Spleen (tissue), 7 donors: Measurements from ENCODE around the gene VAV2.

Experiments used
- POLR2AphosphoS5 ChIP-seq, 3 donors: sonication (generic); formaldehyde crosslinking; IDR thresholded peaks; one replicate each; pipeline ENCODE4 v1.5.1; 2017; ENCODE audit warnings: antibody characterized with exemption in 3 of 3
- TF ChIP-seq, protein P1 (sequence below), 11 experiments: fragments of 200-600 bp in 7 of 11; fragments of 450-650 bp in 4 of 11; sonication (generic) in 4 of 11; IDR thresholded peaks in 8 of 11; conservative IDR thresholded peaks in 3 of 11; 1 replicate in 7 of 11; 2 replicates in 4 of 11; pipeline versions ENCODE4 v1.4.0 to v1.8.0; 2016 to 2021; ENCODE audit warnings: antibody characterized with exemption in 11 of 11, inconsistent platforms in 4 of 11, mild to moderate bottlenecking in 1 of 11
- donor health status: DM: no; HTN: no; CAD: no; lungs with moderate emphysema.
- donor health status: DM: no; HTN: no; CAD: no.
- donor health status: DM: no; HTN: no; CAD: no.

DNA sequence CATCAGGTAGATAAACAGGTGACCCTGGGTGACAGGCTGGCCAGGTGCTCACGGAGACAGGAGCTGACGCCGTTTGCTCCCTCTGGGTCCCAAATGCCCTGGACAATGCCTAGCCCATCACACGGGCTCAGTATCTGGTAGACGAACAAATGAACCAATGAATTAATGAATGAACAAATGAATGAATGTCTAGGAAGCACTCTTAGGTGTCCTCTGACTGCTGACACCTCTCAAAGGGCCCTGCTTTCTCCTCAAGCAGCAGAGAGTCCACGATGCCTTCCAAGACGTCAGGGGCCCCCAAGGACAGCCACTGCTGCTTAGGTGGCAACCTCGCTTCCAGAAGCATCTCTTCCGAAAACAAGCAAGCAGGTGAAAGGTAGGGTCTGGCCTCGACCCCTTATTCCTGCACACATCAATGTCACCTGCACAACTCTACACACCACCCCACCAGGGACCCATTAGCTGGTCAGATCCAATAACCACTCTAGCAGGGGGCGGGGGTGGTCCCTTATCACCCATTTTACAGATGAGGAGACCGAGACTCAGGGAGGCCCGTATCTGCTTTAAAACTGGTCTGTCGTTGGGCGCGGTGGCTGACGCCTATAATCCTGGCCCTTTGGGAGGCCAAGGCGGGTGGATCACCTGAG is 45.2 kb downstream of the VAV2 start:
- TF ChIP-seq, protein P1, sequence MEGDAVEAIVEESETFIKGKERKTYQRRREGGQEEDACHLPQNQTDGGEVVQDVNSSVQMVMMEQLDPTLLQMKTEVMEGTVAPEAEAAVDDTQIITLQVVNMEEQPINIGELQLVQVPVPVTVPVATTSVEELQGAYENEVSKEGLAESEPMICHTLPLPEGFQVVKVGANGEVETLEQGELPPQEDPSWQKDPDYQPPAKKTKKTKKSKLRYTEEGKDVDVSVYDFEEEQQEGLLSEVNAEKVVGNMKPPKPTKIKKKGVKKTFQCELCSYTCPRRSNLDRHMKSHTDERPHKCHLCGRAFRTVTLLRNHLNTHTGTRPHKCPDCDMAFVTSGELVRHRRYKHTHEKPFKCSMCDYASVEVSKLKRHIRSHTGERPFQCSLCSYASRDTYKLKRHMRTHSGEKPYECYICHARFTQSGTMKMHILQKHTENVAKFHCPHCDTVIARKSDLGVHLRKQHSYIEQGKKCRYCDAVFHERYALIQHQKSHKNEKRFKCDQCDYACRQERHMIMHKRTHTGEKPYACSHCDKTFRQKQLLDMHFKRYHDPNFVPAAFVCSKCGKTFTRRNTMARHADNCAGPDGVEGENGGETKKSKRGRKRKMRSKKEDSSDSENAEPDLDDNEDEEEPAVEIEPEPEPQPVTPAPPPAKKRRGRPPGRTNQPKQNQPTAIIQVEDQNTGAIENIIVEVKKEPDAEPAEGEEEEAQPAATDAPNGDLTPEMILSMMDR (IDR thresholded peaks at IDR 0.05 in 8 of 11, conservative IDR thresholded peaks at IDR 0.05 in 3 of 11): no peak
- TF ChIP-seq POLR2AphosphoS5 (IDR thresholded peaks at IDR 0.05): no peak
